A549 (cell line): ENCODE data around the gene RAB37.

Experiments used
- CEBPB ChIP-seq, 2 experiments: fragments of >200 bp in 1 of 2; sonication (Bioruptor Twin) in 1 of 2; formaldehyde crosslinking in 1 of 2; IDR thresholded peaks; 2 replicates each; pipeline ENCODE4 v1.6.1; 2012 to 2016
- PBX3 ChIP-seq: IDR thresholded peaks from 2 replicates; pipeline ENCODE4 v1.6.1; 2012
- POLR2A ChIP-seq: IDR thresholded peaks from 2 replicates; pipeline ENCODE4 v1.6.1; 2012; ENCODE audit warnings: mild to moderate bottlenecking, low read length
- TFCP2L1 ChIP-seq: fragments of 250-450 bp; sonication (Bioruptor Pico); IDR thresholded peaks from 2 replicates; pipeline ENCODE4 v1.5.0; 2021; ENCODE audit warnings: mild to moderate bottlenecking
- TF ChIP-seq, protein P1 (sequence below): fragments of >200 bp; sonication (Bioruptor Twin); formaldehyde crosslinking; IDR thresholded peaks from 3 replicates; pipeline ENCODE4 v1.5.1; 2016
- TF ChIP-seq, protein P2 (sequence below): fragments of 200-600 bp; sonication (generic); IDR thresholded peaks from 2 replicates; pipeline ENCODE4 v1.6.1; 2016; ENCODE audit warnings: antibody characterized with exemption, mild to moderate bottlenecking, moderate library complexity

DNA sequence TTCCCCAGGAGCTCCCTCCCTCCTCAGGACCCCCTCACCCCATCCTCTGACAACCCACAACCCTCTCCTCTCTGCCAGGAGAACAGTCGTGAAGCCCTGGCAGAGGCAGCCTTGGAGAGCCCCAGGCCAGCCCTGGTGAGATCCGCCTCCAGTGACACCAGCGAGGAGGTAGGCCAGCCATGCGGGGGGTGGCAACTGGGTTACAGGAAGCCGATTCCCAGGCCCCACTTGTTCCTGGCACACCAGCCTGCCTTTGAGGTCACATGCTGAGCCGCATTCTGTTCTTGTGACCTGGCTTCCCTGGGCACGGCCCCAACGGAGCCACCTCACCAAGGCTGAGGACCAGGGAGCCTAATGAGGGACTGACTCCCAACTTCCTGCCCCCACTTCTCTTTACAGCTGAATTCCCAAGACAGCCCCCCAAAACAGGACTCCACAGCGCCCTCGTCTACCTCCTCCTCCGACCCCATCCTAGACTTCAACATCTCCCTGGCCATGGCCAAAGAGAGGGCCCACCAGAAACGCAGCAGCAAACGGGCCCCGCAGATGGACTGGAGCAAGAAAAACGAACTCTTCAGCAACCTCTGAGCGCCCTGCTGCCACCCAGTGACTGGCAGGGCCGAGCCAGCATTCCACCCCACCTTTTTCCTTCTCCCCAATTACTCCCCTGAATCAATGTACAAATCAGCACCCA, 31.2 kb downstream of the RAB37 start:
- TF ChIP-seq POLR2A (no peak), PBX3 (no peak), CEBPB (IDR thresholded peaks at IDR 0.05) (no peak), TFCP2L1 (CRISPR knock-in tag) (no peak)
- TF ChIP-seq, protein P1, sequence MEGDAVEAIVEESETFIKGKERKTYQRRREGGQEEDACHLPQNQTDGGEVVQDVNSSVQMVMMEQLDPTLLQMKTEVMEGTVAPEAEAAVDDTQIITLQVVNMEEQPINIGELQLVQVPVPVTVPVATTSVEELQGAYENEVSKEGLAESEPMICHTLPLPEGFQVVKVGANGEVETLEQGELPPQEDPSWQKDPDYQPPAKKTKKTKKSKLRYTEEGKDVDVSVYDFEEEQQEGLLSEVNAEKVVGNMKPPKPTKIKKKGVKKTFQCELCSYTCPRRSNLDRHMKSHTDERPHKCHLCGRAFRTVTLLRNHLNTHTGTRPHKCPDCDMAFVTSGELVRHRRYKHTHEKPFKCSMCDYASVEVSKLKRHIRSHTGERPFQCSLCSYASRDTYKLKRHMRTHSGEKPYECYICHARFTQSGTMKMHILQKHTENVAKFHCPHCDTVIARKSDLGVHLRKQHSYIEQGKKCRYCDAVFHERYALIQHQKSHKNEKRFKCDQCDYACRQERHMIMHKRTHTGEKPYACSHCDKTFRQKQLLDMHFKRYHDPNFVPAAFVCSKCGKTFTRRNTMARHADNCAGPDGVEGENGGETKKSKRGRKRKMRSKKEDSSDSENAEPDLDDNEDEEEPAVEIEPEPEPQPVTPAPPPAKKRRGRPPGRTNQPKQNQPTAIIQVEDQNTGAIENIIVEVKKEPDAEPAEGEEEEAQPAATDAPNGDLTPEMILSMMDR = no peak; the same call in 2 of the 3 replicates
- TF ChIP-seq, protein P2, sequence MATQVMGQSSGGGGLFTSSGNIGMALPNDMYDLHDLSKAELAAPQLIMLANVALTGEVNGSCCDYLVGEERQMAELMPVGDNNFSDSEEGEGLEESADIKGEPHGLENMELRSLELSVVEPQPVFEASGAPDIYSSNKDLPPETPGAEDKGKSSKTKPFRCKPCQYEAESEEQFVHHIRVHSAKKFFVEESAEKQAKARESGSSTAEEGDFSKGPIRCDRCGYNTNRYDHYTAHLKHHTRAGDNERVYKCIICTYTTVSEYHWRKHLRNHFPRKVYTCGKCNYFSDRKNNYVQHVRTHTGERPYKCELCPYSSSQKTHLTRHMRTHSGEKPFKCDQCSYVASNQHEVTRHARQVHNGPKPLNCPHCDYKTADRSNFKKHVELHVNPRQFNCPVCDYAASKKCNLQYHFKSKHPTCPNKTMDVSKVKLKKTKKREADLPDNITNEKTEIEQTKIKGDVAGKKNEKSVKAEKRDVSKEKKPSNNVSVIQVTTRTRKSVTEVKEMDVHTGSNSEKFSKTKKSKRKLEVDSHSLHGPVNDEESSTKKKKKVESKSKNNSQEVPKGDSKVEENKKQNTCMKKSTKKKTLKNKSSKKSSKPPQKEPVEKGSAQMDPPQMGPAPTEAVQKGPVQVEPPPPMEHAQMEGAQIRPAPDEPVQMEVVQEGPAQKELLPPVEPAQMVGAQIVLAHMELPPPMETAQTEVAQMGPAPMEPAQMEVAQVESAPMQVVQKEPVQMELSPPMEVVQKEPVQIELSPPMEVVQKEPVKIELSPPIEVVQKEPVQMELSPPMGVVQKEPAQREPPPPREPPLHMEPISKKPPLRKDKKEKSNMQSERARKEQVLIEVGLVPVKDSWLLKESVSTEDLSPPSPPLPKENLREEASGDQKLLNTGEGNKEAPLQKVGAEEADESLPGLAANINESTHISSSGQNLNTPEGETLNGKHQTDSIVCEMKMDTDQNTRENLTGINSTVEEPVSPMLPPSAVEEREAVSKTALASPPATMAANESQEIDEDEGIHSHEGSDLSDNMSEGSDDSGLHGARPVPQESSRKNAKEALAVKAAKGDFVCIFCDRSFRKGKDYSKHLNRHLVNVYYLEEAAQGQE = no peak
